ENCODE measurements around the gene TAF4. TPM values are rescaled to one million over a fixed set of nuclear protein-coding genes. Genes with fewer than 3 reads are reported as not detected.

The TAF4 gene
- total and polyA plus RNA-seq, 2 donors (not counting 3 experiments of a cell fraction or from before 2014, with no cell fraction given): 6.1 to 19.5 TPM

DNA sequence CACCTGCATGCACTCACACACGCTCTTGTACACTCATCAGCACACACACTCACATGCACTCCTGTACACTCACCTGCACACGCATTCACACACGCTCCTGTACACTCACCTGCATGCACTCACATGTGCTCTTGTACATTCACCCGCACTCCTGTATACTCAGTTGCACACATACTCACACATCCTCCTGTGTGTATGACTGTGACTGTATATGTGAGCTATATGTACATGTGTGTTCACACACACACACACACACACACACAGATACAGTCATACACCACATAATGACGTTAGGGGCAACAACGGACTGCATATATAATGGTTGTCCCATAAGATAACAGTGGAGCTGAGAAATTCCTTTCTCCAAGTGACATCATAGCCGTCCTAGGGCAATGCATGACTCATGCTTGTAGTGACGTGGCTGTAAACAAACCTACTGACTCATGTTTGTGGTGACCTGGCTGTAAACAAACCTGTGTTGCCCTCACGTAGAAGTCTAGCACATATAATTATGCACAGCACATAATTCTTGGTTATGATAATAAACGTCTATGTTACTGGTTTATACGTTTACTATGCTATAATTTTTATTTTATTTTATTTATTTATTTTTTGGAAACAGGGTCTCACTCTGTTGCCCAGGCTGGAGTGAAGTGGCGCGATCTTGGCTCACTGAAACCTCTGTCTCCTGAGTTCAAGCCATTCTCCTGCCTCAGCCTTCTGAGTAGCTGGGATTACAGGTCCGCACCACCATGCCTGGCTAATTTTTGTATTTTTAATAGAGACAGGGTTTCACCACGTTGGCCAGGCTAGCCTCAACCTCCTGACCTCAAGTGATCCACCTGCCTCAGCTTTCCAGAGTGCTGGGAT lies 22.8 kb upstream of the TAF4 start:
- H3K27ac ChIP-seq (ENCODE audit: insufficient read depth, low read depth, low read length): no peak overlapping the region
- H3K79me2 ChIP-seq (ENCODE audit: control insufficient read depth, insufficient read depth, low read length): no peaks in the 10 kb centered on the region
- no peak for FAIRE-seq
- peak; percentile 45 for DNase-seq (ENCODE audit: low read depth, low spot score)
- ChIA-PET POLR2A (no interaction called here), CTCF (no interaction called here)
- no peak for TF ChIP-seq GATA2 (IDR thresholded peaks at IDR 0.05; ENCODE audit: insufficient read depth, insufficient read length, low read depth, low read length)
- TF ChIP-seq EZH2 (IDR thresholded peaks at IDR 0.05; ENCODE audit: borderline replicate concordance, low read depth, low read length, severe bottlenecking): no peak
- no peak for TF ChIP-seq POLR2AphosphoS5 (IDR thresholded peaks at IDR 0.05; ENCODE audit: insufficient read depth, low read depth, low read length)
- TF ChIP-seq POLR2A (IDR thresholded peaks at IDR 0.05; ENCODE audit: low read depth, low read length): no peak
- TF ChIP-seq, protein P1, sequence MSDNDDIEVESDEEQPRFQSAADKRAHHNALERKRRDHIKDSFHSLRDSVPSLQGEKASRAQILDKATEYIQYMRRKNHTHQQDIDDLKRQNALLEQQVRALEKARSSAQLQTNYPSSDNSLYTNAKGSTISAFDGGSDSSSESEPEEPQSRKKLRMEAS (IDR thresholded peaks at IDR 0.05; ENCODE audit: insufficient read depth, insufficient read length): no peak
- peak; percentile 94 for TF ChIP-seq JUN (IDR thresholded peaks at IDR 0.05; ENCODE audit: borderline replicate concordance, insufficient read depth, insufficient read length, low read depth)
- TF ChIP-seq FOS (IDR thresholded peaks at IDR 0.05; ENCODE audit: borderline replicate concordance, insufficient read depth, low read length): peak; percentile 79
- no peaks in the 10 kb centered on the region for H3K27me3 ChIP-seq (ENCODE audit: control insufficient read depth in 2 of 2, insufficient read depth in 2 of 2, low read length in 2 of 2)
- no TSS peak for BruUV-seq (replicated peaks)
- H3K4me2 ChIP-seq (ENCODE audit: insufficient read depth, low read length): no peak overlapping the region
- H3K9me1 ChIP-seq (replicated peaks; ENCODE audit: control insufficient read depth, extremely low read depth, insufficient read depth, low read length): no peaks in the 10 kb centered on the region
- H3K4me1 ChIP-seq (ENCODE audit: control insufficient read depth, extremely low read depth, insufficient read depth, low read length): no peaks in the 10 kb centered on the region
- H3K9me3 ChIP-seq (replicated peaks; ENCODE audit: control insufficient read depth, insufficient read depth, low read length): no peaks in the 10 kb centered on the region
- dilution Hi-C loops (cut with MboI; ENCODE audit: extremely low pct_ligation_motif_present, low sequenced_read_pairs) (no loop called here), intact Hi-C loops (cut with micrococcal nuclease) (no loop called here)
- no peaks in the 10 kb centered on the region for H4K20me1 ChIP-seq (replicated peaks; ENCODE audit: control insufficient read depth, extremely low read depth, insufficient read depth, low read length)
- no peak overlapping the region for H3K4me3 ChIP-seq (replicated peaks in 1 of 3; ENCODE audit: insufficient read depth in 1 of 3, low read depth in 1 of 3, low read length in 3 of 3)
- H2AFZ ChIP-seq (ENCODE audit: low read depth, low read length): no peak overlapping the region
- no peaks in the 10 kb centered on the region for H3K36me3 ChIP-seq (ENCODE audit: control insufficient read depth in 2 of 2, extremely low read depth in 1 of 2, insufficient read depth in 2 of 2, low read length in 2 of 2)
- no peak overlapping the region for H3K9ac ChIP-seq (replicated peaks; ENCODE audit: extremely low read depth, insufficient read depth, low read length)

Data from endothelial cell of umbilical vein (primary cell).